GM23338 (cell line): ENCODE results near the gene TTC6.
A peak's percentile ranks its signal among the peaks of the same experiment; 100 is the strongest.

ENCODE experiments used
- CREB1 ChIP-seq: fragments of 250-450 bp; sonication (Bioruptor Pico); IDR thresholded peaks from 2 replicates; pipeline ENCODE4 v1.5.0; 2020; ENCODE audit warnings: low read depth, mild to moderate bottlenecking, moderate library complexity
- EZH2 ChIP-seq: fragments of 200-600 bp; sonication (generic); IDR thresholded peaks from one replicate; pipeline ENCODE4 v1.8.0; 2017; ENCODE audit warnings: antibody characterized with exemption, mild to moderate bottlenecking, low read depth; ENCODE audit not compliant: unreplicated experiment
- EZH2phosphoT487 ChIP-seq: fragments of 200-600 bp; sonication (generic); IDR thresholded peaks from one replicate; pipeline ENCODE4 v1.8.1; 2018; ENCODE audit warnings: antibody characterized with exemption; ENCODE audit not compliant: unreplicated experiment
- JUNB ChIP-seq: IDR thresholded peaks from one replicate; pipeline ENCODE4 v1.6.1; 2016; ENCODE audit warnings: antibody characterized with exemption; ENCODE audit not compliant: unreplicated experiment
- NANOG ChIP-seq: IDR thresholded peaks from 2 replicates; pipeline ENCODE4 v1.6.1; 2016; ENCODE audit warnings: antibody characterized with exemption, borderline replicate concordance
- POLR2AphosphoS5 ChIP-seq: IDR thresholded peaks from 2 replicates; pipeline ENCODE4 v1.6.1; 2016; ENCODE audit warnings: antibody characterized with exemption, low read depth
- STAT1 ChIP-seq: IDR thresholded peaks from one replicate; pipeline ENCODE4 v1.6.1; 2016; ENCODE audit warnings: antibody characterized with exemption; ENCODE audit not compliant: unreplicated experiment
- ZNF114 ChIP-seq: fragments of 250-450 bp; sonication (Bioruptor Pico); IDR thresholded peaks from 2 replicates; pipeline ENCODE4 v1.5.0; 2020; ENCODE audit warnings: mild to moderate bottlenecking, moderate library complexity
- ZNF331 ChIP-seq: fragments of 250-450 bp; sonication (Bioruptor Pico); IDR thresholded peaks from 2 replicates; pipeline ENCODE4 v1.5.0; 2020; ENCODE audit warnings: low read depth, mild to moderate bottlenecking, moderate library complexity
- TF ChIP-seq, protein P1 (sequence below): IDR thresholded peaks from one replicate; pipeline ENCODE4 v1.6.1; 2018; ENCODE audit warnings: antibody characterized with exemption; ENCODE audit not compliant: unreplicated experiment
- TF ChIP-seq, protein P2 (sequence below), 2 experiments: fragments of 200-600 bp in 1 of 2; sonication (generic) in 1 of 2; conservative IDR thresholded peaks; 2 replicates each; pipeline versions ENCODE4 v1.5.1 to v1.6.1; 2016 to 2017; ENCODE audit warnings: antibody characterized with exemption in 2 of 2, low read depth in 2 of 2, mild to moderate bottlenecking in 2 of 2, moderate library complexity in 1 of 2

DNA sequence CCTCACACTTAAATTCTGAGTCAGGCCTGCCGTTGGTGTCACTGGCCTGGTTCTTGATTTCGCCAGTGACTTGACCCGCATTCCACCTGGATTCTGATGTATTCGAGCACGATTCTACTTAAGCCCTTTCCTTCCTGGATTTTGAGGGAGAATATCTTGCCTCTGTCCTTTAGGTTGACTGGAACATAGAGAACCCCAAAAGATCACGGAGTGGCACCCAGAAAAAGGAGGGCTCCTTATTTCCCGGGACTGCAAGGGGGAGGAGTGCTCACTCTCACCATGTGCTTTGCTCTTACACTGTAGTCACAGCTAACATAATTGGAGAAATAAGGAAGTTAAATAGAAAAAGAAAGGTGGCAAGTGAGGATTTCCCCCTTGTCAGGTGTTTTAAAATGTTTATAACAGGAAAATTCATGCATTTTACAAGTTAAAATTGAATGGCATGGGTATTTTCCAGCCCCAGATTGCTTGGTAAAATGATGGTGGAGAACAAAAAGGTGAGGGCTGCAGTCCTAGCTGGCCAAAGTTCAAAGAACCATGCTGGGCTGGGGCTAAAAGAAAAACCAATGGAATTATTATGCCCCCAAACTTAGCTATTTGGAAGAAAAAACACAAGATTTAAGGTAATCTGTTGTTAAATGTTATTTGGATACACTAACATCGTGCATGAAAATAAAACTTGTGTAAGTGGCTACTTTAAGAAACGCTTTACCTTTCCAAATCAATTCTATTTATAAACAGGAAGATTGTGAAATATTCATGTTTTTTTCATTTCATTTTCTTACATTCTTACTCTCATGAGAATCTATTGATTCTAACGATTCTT lies 9.2 kb upstream of the TTC6 start:
- TF ChIP-seq, protein P1, sequence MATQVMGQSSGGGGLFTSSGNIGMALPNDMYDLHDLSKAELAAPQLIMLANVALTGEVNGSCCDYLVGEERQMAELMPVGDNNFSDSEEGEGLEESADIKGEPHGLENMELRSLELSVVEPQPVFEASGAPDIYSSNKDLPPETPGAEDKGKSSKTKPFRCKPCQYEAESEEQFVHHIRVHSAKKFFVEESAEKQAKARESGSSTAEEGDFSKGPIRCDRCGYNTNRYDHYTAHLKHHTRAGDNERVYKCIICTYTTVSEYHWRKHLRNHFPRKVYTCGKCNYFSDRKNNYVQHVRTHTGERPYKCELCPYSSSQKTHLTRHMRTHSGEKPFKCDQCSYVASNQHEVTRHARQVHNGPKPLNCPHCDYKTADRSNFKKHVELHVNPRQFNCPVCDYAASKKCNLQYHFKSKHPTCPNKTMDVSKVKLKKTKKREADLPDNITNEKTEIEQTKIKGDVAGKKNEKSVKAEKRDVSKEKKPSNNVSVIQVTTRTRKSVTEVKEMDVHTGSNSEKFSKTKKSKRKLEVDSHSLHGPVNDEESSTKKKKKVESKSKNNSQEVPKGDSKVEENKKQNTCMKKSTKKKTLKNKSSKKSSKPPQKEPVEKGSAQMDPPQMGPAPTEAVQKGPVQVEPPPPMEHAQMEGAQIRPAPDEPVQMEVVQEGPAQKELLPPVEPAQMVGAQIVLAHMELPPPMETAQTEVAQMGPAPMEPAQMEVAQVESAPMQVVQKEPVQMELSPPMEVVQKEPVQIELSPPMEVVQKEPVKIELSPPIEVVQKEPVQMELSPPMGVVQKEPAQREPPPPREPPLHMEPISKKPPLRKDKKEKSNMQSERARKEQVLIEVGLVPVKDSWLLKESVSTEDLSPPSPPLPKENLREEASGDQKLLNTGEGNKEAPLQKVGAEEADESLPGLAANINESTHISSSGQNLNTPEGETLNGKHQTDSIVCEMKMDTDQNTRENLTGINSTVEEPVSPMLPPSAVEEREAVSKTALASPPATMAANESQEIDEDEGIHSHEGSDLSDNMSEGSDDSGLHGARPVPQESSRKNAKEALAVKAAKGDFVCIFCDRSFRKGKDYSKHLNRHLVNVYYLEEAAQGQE: no peak
- TF ChIP-seq CREB1 (CRISPR knock-in tag) (no peak), POLR2AphosphoS5 (no peak), ZNF331 (CRISPR knock-in tag) (no peak), JUNB (no peak), EZH2 (peak; percentile 73), EZH2phosphoT487 (no peak), STAT1 (no peak), NANOG (no peak), ZNF114 (no peak)
- TF ChIP-seq, protein P2, sequence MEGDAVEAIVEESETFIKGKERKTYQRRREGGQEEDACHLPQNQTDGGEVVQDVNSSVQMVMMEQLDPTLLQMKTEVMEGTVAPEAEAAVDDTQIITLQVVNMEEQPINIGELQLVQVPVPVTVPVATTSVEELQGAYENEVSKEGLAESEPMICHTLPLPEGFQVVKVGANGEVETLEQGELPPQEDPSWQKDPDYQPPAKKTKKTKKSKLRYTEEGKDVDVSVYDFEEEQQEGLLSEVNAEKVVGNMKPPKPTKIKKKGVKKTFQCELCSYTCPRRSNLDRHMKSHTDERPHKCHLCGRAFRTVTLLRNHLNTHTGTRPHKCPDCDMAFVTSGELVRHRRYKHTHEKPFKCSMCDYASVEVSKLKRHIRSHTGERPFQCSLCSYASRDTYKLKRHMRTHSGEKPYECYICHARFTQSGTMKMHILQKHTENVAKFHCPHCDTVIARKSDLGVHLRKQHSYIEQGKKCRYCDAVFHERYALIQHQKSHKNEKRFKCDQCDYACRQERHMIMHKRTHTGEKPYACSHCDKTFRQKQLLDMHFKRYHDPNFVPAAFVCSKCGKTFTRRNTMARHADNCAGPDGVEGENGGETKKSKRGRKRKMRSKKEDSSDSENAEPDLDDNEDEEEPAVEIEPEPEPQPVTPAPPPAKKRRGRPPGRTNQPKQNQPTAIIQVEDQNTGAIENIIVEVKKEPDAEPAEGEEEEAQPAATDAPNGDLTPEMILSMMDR (conservative IDR thresholded peaks at IDR 0.05; ENCODE audit: low read depth in 2 of 2): no peak
